ENCODE data around the gene DNAH6. TPM values are rescaled to one million over a fixed set of nuclear protein-coding genes. Genes with fewer than 3 reads are reported as not detected.

The DNAH6 gene
- polyA plus RNA-seq, 3 donors = 0.04 TPM; not detected in 2

- Histone ChIP-seq H3K27ac (ENCODE audit: low read depth in 1 of 2, low read length in 2 of 2) (no peak overlapping the region), H2AFZ (ENCODE audit: insufficient read depth, low read depth, low read length, poor library complexity, severe bottlenecking) (no peak overlapping the region), H3K27me3 (ENCODE audit: control insufficient read depth in 2 of 2, insufficient read depth in 2 of 2, low read length in 2 of 2) (no peaks in the 10 kb centered on the region), H3K36me3 (replicated peaks in 1 of 2; ENCODE audit: control insufficient read depth in 1 of 2, insufficient read depth in 2 of 2, low read length in 2 of 2) (no peaks in the 10 kb centered on the region), H3K4me2 (replicated peaks; ENCODE audit: extremely low read depth, low read length, poor library complexity, severe bottlenecking) (no peak overlapping the region), H3K9ac (ENCODE audit: insufficient read depth, low read length, poor library complexity, severe bottlenecking) (no peak overlapping the region), H3K9me3 (replicated peaks in 1 of 2; ENCODE audit: control insufficient read depth in 1 of 2, insufficient read depth in 1 of 2, low read length in 2 of 2) (peaks cover 0 to 11% of the 10 kb centered on the region in 2 donors), H3K4me1 (ENCODE audit: control insufficient read depth in 1 of 2, insufficient read depth in 2 of 2, low read length in 2 of 2) (no peaks in the 10 kb centered on the region), H4K20me1 (ENCODE audit: insufficient read depth, low read length) (no peaks in the 10 kb centered on the region), H3K79me2 (ENCODE audit: insufficient read depth, low read length) (no peaks in the 10 kb centered on the region), H3K4me3 (replicated peaks in 1 of 3; ENCODE audit: low read depth in 2 of 3, low read length in 3 of 3) (no peak overlapping the region)
- no peak for TF ChIP-seq CTCF (IDR thresholded peaks at IDR 0.05)
- no peak for DNase-seq
- WGBS (ENCODE audit: insufficient coverage) = 100% methylated on average over 1 of the region's 3 CpGs
- no peaks in the 10 kb centered on the region for H3K4me1 Mint-ChIP-seq
- H3K27me3 Mint-ChIP-seq (ENCODE audit: low read depth in 3 of 3) = peaks cover 0 to 2% (median 0%) of the 10 kb centered on the region in 3 donors
- H3K36me3 Mint-ChIP-seq = no peaks in the 10 kb centered on the region
- no peak overlapping the region for H3K4me3 Mint-ChIP-seq
- peaks cover 0 to 16% (median 9%) of the 10 kb centered on the region in 7 donors for H3K9me3 Mint-ChIP-seq
- H3K27ac Mint-ChIP-seq = no peak overlapping the region
- intact Hi-C loops (cut with micrococcal nuclease) = no loop called here
Measured at GRCh38 chr2:84702941-84703340, 186.6 kb downstream of the DNAH6 start.

GRCh38 chr2:84703831-84704230, 187.5 kb downstream of the DNAH6 start:
- Histone ChIP-seq H3K36me3 (replicated peaks in 1 of 2; ENCODE audit: control insufficient read depth in 1 of 2, insufficient read depth in 2 of 2, low read length in 2 of 2) (no peaks in the 10 kb centered on the region), H3K4me1 (ENCODE audit: control insufficient read depth in 1 of 2, insufficient read depth in 2 of 2, low read length in 2 of 2) (no peaks in the 10 kb centered on the region), H4K20me1 (ENCODE audit: insufficient read depth, low read length) (no peaks in the 10 kb centered on the region), H2AFZ (ENCODE audit: insufficient read depth, low read depth, low read length, poor library complexity, severe bottlenecking) (no peak overlapping the region), H3K79me2 (ENCODE audit: insufficient read depth, low read length) (no peaks in the 10 kb centered on the region), H3K4me3 (replicated peaks in 1 of 3; ENCODE audit: low read depth in 2 of 3, low read length in 3 of 3) (no peak overlapping the region), H3K9me3 (replicated peaks in 1 of 2; ENCODE audit: control insufficient read depth in 1 of 2, insufficient read depth in 1 of 2, low read length in 2 of 2) (peaks cover 0 to 11% of the 10 kb centered on the region in 2 donors), H3K27me3 (ENCODE audit: control insufficient read depth in 2 of 2, insufficient read depth in 2 of 2, low read length in 2 of 2) (no peaks in the 10 kb centered on the region), H3K4me2 (replicated peaks; ENCODE audit: extremely low read depth, low read length, poor library complexity, severe bottlenecking) (no peak overlapping the region), H3K27ac (ENCODE audit: low read depth in 1 of 2, low read length in 2 of 2) (no peak overlapping the region), H3K9ac (ENCODE audit: insufficient read depth, low read length, poor library complexity, severe bottlenecking) (no peak overlapping the region)
- Mint-ChIP-seq H3K4me1 (no peaks in the 10 kb centered on the region), H3K9me3 (peaks cover 0 to 17% (median 10%) of the 10 kb centered on the region in 7 donors), H3K4me3 (no peak overlapping the region), H3K36me3 (no peaks in the 10 kb centered on the region), H3K27ac (no peak overlapping the region), H3K27me3 (ENCODE audit: low read depth in 3 of 3) (peaks cover 0 to 2% (median 0%) of the 10 kb centered on the region in 3 donors)
- intact Hi-C loops (cut with micrococcal nuclease) = no loop called here
- 91% methylated on average over 1 of the region's 2 CpGs for WGBS (ENCODE audit: insufficient coverage)
- no peak for TF ChIP-seq CTCF (IDR thresholded peaks at IDR 0.05)
- DNase-seq = no peak
